ENCODE data around the gene PANK4. TPM values are rescaled to one million over a fixed set of nuclear protein-coding genes. Genes with fewer than 3 reads are reported as not detected.

The PANK4 gene
- total and polyA plus RNA-seq, 2 donors (not counting 3 experiments of a cell fraction or from before 2014, with no cell fraction given) = 22.1 to 34.0 TPM

- Histone ChIP-seq H3K27me3 (ENCODE audit: control insufficient read depth in 2 of 2, insufficient read depth in 2 of 2, low read length in 2 of 2) (no peaks in the 10 kb centered on the region), H3K4me3 (replicated peaks in 1 of 3; ENCODE audit: insufficient read depth in 1 of 3, low read depth in 1 of 3, low read length in 3 of 3) (no peak overlapping the region), H3K9ac (replicated peaks; ENCODE audit: extremely low read depth, insufficient read depth, low read length) (no peak overlapping the region), H3K9me3 (replicated peaks; ENCODE audit: control insufficient read depth, insufficient read depth, low read length) (no peaks in the 10 kb centered on the region), H3K27ac (ENCODE audit: insufficient read depth, low read depth, low read length) (no peak overlapping the region), H2AFZ (ENCODE audit: low read depth, low read length) (no peak overlapping the region), H3K36me3 (ENCODE audit: control insufficient read depth in 2 of 2, extremely low read depth in 1 of 2, insufficient read depth in 2 of 2, low read length in 2 of 2) (peaks cover 0 to 6% of the 10 kb centered on the region in 2 experiments), H3K9me1 (replicated peaks; ENCODE audit: control insufficient read depth, extremely low read depth, insufficient read depth, low read length) (no peaks in the 10 kb centered on the region), H3K4me1 (ENCODE audit: control insufficient read depth, extremely low read depth, insufficient read depth, low read length) (no peaks in the 10 kb centered on the region), H3K4me2 (ENCODE audit: insufficient read depth, low read length) (no peak overlapping the region), H4K20me1 (replicated peaks; ENCODE audit: control insufficient read depth, extremely low read depth, insufficient read depth, low read length) (no peaks in the 10 kb centered on the region), H3K79me2 (ENCODE audit: control insufficient read depth, insufficient read depth, low read length) (no peaks in the 10 kb centered on the region)
- DNase-seq (ENCODE audit: low read depth, low spot score) (no peak), FAIRE-seq (no peak)
- ChIA-PET POLR2A (no interaction called here), CTCF (no interaction called here)
- dilution Hi-C loops (cut with MboI; ENCODE audit: extremely low pct_ligation_motif_present, low sequenced_read_pairs) (no loop called here), intact Hi-C loops (cut with micrococcal nuclease) (loop anchor here (2.0 kb wide), 1 partner anchor 14 kb away; no protein-coding TSS in a partner anchor)
- no peak for TF ChIP-seq MAX (IDR thresholded peaks at IDR 0.05; ENCODE audit: insufficient read depth, insufficient read length)
- TF ChIP-seq CTCF (IDR thresholded peaks at IDR 0.05; ENCODE audit: extremely low read depth in 1 of 2, insufficient read depth in 1 of 2, low read depth in 1 of 2, low read length in 2 of 2) = no peak
- TF ChIP-seq POLR2AphosphoS5 (IDR thresholded peaks at IDR 0.05; ENCODE audit: insufficient read depth, low read depth, low read length) = no peak
- TF ChIP-seq POLR2A (IDR thresholded peaks at IDR 0.05; ENCODE audit: low read depth, low read length) = no peak
- TF ChIP-seq MYC (IDR thresholded peaks at IDR 0.05; ENCODE audit: low read depth, low read length) = no peak
- no peak for TF ChIP-seq EZH2 (IDR thresholded peaks at IDR 0.05; ENCODE audit: borderline replicate concordance, low read depth, low read length, severe bottlenecking)
- TF ChIP-seq GATA2 (IDR thresholded peaks at IDR 0.05; ENCODE audit: insufficient read depth, insufficient read length, low read depth, low read length) = no peak
- no peak for TF ChIP-seq JUN (IDR thresholded peaks at IDR 0.05; ENCODE audit: borderline replicate concordance, insufficient read depth, insufficient read length, low read depth)
- TF ChIP-seq FOS (IDR thresholded peaks at IDR 0.05; ENCODE audit: borderline replicate concordance, insufficient read depth, low read length) = no peak
- BruUV-seq (replicated peaks) = no TSS peak
Measured at GRCh38 chr1:2564815-2565374, 38.5 kb upstream of the PANK4 start.

All from endothelial cell of umbilical vein (primary cell).